Stimulated activated CD8-positive, alpha-beta memory T cell treated with anti-CD3 and anti-CD28 coated beads, Interleukin-7, amount 100 ng/mL, for 1 hour (primary cell): ENCODE results near the gene FBXO40.

ENCODE experiments used
- DNase-seq, 2 donors: peaks; one replicate each; pipeline ENCODE4 v3.0.0-alpha.2; 2020; ENCODE audit warnings: low read depth in 2 of 2

The FBXO40 gene

GRCh38 chr3:121662742-121663141, 69.6 kb downstream of the FBXO40 start:
- no peak for DNase-seq

- no peak for DNase-seq
Measured at GRCh38 chr3:121663171-121663847, 70.1 kb downstream of the FBXO40 start.

- DNase-seq: no peak
Measured at GRCh38 chr3:121665488-121665887, 72.3 kb downstream of the FBXO40 start.

- DNase-seq: no peak
Measured at GRCh38 chr3:121667333-121667732, 74.2 kb downstream of the FBXO40 start.

GRCh38 chr3:121670676-121671075, 77.5 kb downstream of the FBXO40 start:
- DNase-seq: no peak

GRCh38 chr3:121677141-121677540, 84.0 kb downstream of the FBXO40 start:
- DNase-seq: no peak
